Stimulated activated CD8-positive, alpha-beta memory T cell treated with anti-CD3 and anti-CD28 coated beads, Interleukin-12 subunit alpha, Interleukin-12 subunit beta, amount 100 ng/mL, for 1 hour (primary cell): ENCODE data around the gene ADGRG3.

Source experiments
- DNase-seq: peaks from one replicate; pipeline ENCODE4 v3.0.0-alpha.2; 2020; ENCODE audit warnings: low read depth

ADGRG3 gene

DNA sequence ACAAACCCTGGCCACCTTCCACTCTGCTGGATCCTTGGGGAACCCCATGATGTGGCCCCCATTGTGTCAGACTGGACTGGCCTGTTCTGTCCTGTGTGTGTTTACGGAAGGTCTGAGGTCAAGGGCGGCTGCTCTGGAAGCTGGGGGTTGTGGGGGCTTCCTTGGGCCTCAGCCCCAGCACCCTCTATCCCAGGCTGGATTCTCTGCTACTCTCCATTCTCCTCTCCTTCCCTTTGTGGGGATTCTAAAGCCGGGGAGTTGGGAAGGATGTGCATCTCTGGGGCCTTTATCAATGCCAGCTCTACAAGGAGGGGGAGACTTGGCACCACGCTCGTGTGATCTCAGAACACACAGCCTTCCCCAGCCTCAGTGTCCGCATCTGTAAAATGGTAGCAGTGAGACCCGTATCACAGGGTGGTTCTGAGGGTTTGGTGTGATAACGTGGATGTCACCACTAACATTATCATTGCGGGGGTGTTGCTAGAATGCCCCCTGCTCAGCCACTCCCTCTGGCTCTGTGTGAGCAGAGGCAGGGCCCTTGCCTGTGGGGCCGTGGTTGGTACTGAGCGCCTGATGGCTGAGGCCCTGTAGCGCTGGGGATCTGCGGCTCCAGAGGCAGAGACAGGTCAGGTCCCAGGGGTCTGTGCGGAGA lies 21.6 kb upstream of the ADGRG3 start:
- no peak for DNase-seq

DNA sequence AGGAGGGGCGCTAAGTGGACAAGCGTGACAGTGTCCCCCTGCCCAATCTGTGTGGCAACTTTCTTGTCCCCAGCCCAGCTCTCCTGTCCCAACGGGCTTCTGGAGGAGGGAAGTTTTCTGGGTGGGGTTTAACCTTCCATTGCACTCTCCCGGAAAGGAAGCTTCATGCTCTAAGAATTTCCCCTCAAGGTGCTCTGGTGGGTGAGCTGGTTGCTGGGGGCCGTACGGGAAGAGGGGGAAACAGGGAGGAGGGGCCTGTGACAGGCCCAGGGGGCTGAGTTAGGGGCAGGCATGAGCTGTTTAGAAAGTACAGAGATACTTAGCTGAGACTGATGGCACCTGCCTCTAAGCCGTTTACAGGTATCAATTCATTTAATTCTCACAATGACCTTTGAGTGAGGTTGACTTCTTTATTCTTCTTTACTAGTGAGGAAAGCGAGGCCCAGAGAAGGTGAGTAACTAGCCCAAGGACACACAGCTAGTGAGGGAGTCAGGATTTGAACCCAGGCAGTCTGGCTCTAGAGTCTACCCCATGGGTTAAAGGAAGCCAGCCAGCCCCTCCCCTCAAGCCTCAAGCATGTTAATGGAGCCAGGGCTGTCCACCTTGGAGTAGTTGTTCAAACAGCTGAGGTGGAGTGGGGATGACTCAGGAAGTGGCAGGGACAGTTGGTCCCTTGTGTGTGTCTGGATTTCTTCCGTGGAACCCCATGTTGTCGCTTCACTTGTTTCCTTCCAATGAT lies 20.8 kb upstream of the ADGRG3 start:
- DNase-seq, result no peak

DNA sequence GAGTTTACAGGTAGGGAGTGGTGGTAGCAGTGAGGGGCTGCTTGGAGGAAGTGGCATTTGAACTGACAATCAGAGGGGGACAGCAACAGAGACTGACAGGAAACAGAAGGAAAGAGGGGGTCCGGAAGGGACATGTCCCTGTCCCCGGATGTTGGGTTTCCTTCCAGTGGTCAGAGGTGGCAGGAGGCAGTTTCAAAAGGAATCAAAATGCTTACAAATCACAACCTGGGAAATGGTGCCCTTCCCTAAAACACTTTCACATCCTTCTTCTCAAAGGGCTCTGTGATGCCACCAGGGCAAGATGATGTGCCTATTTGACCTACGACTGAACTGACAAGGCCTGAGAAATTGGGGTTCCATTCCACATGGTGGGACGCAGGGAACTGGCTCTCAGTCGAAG lies 20.0 kb upstream of the ADGRG3 start:
- DNase-seq, result no peak

DNA sequence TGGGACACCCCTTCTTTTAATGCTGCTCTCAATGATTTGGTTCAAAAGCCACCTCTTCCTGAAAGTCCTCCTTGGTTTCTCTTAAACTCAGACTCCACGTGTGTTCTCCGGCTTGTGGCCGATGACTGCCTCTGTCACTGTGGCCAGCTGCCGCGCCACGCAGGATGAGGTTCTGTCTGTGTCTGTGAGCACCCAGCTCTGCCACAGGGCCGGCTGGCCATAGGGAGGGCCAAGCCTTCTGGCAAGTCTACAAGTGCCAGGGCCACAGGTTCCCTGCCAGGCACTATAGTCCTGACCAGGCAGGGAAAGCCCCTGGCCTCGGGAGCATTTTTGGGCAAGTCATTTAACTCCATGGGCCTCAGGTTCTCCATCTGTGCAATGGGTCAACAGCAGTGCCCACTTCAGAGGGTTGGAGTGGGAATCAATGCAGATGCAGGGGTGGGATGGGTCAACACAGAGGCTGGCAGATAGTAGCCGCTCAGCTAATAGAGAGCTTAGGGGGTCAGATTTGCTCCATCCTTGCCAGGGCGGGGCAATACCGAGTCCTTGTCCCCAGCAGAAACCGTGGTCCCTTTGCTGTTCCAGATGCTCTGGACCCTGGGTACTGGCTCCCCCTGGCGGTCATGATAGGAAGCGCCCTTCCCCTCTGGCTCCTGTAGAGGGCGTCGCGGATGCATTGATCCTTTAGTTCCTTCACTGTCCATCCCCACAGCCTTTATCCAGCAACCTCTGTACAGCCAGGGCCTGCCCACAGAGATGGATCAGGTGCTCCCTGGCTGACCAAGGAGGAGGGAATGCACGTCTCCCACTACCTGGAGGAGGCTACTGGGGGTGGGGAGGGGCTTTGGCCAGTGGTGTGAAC lies 19.3 kb upstream of the ADGRG3 start:
- DNase-seq, result peak; percentile 79

DNA sequence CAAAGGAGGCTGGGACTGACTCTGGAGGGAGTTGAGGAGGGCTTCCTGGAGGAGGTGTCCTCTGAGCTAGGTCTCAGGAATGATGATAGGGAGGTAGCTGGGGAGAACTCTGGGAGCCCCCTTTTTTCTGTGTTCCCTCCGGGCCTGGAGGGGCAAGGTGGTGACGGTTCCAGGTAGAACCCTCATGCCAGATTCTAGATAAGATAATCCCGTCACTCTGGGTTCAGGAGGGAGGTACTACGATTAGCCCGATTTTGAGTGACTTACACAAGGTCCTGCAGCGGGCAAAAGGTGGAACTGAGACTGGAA lies 18.7 kb upstream of the ADGRG3 start:
- no peak for DNase-seq

DNA sequence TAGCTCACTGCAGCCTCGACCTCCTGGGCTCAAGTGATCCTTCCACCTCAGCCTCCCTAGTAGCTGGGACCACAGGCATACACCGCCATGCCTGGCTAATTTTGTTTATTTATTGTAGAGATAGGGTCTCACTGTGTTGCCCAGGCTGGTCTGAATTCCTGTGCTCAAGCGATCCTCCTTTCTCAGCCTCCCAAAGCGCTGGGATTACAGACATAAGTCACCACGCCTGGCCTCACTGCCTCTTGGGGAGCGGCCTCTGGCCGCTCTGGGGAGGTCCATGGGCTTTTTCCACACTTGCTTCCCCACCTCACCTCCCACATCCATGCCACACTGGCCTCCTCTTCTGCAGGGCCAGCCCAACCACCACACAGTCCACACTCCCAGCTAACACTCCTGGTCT lies 18.3 kb upstream of the ADGRG3 start:
- DNase-seq, result no peak

DNA sequence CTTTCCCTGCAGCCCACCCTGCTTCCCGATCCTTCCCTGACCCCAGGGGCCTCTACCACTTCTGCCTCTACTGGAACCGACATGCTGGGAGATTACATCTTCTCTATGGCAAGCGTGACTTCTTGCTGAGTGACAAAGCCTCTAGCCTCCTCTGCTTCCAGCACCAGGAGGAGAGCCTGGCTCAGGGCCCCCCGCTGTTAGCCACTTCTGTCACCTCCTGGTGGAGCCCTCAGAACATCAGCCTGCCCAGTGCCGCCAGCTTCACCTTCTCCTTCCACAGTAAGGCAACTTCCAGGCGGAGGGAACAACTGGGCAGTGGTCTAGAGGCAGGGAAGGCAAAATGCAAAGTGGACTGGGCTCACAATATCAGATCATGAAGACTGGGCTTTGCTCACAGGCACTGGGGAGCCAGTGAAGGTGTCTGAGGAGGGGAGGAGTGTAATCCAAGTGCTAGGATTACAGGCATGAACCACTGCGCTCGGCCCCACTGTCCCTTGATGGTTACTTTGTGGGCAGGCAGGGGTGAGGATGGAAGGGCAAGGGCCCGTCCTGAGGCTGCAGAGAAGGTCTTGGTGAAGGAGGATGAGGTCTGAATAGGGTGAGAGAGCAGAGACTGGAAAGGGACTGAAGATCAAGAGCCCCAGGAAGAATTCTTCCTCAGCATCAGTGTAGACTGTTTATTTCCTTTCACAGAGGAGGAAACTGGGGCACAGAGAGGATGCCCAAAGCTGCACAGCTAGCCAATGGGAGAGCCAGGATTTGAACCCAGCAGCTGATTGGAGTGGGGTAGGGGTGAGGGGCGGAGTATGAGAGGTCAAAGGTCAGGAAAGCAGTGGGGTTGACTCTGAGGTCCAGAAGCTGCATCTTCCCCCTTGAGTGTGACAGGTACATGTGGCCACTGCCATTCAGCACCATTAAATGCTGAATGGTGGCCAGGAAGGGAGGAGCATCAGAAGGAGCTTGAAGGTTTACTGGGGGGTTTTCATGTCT lies 16.5 kb upstream of the ADGRG3 start:
- DNase-seq, result no peak

DNA sequence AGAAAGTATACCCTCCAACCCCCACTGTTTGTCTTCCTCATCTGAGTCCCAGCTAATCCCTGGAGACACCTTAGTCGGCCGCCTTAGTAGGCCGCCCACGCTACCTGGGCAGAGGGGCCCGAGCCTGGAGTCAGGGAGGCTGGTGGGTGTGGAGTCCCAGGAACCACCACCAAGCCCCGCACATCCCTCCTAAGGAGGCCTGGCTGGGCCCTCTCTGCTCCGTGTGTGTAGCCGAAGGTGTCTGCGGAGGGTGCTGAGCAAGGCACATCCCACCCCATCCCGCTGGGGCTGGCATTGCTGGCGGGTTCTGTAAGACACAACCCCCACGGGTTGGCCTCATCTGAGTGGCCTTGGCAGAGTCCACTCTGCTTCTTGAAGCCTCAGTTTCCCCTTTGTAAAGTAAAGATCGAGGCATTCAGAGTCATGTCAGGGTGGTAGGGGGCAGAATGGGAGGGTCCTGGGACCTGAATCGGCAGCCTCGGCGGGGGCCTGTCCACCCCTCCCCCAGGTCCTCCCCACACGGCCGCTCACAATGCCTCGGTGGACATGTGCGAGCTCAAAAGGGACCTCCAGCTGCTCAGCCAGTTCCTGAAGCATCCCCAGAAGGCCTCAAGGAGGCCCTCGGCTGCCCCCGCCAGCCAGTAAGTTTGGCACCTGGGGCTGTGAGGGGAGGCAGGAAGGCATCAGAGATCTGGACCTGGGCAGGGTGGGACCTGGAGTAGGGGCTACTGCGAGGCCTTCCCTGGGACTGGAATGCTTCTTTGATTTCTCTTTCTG lies 15.2 kb upstream of the ADGRG3 start:
- DNase-seq, result no peak

DNA sequence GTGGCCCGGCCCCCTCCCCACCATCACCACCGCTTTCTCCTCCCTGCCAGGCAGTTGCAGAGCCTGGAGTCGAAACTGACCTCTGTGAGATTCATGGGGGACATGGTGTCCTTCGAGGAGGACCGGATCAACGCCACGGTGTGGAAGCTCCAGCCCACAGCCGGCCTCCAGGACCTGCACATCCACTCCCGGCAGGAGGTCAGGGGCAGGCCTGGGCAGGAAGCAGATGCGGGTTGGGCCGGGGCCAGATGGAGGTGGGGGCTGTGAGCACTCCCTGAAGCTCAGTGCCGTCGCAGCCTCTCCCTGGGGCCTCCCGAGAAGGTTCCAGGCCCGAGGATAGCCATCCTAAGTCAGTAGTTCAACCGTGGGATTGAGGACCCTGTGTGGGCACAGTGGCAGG lies 14.2 kb upstream of the ADGRG3 start:
- no peak for DNase-seq

DNA sequence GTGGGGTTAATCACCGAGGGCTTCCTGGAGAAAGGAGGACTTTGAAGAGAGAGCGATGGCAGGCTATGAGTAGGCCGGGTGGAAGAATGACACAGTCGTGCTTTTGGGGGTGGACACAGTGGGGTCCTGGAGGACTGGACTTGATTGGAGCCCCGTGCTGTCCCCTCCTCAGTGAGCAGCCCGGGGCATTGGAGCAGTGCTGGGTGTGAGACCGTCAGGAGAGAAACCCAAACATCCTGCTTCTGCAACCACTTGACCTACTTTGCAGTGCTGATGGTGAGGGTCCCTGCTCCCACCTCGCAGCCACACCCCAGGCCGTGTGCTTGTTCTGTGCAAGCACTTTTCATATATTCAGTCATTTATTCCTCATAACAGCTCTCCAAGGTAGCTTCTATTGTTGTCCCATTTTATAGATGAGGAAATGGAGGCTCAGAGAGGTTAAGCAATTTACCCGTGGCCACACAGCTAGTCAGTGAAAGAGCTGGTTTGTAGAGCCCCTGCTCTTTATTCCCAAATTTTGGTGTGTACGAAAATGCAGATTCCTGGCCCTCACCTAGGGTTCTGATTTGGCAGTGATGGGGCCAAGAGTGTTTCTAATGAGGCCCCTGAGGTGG lies 11.7 kb upstream of the ADGRG3 start:
- no peak for DNase-seq

DNA sequence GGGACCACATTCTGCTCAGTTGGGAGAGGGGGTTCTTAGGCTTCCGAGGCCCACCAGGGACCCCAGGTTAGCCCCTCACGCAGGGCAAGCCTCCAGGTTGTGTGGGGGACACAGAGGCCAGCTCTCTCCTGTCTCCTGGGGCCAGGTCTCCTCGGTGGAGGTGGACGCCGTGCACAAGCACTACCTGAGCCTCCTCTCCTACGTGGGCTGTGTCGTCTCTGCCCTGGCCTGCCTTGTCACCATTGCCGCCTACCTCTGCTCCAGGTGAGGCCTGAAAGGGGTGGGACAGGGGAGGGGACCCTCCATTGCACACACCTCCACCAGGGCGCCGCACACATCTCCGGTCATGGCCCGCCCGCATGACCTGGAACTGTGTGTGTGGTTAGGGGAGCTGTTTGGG lies 10.9 kb upstream of the ADGRG3 start:
- DNase-seq, result no peak

DNA sequence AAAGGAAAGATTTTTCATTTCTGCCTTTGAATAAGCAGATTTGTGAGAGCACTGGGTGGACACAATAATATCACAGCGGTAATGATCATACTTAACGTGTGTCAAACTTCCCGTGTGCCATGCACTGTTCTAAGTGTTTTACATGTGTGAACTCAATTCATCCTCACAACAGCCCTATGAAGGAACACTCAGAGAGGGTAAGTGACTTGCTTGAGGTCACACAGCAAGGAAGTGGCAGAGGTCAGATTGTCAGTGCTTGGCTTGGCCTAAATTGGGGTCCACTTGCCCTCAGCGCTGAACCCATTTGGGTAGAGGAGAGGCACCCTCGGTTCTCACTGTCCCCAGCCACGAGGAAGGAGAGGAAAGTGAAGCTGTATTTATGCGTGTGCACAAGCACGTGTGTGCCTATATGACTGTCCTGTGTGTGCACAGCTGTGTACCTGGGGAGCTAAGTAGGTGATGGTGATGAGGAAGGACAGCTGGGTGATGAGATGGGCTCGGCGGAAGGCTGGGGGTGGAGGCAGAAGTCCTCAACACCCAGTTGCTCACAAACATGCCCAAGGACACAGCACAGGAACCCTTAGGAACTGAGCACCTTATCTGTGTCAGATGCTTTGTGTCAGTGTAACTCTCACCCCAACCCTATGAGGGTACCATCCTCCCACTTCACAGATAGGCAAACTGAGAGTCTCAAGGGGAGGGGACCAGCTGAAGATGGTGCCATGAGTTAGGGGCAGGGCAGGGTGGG lies 9.8 kb upstream of the ADGRG3 start:
- no peak for DNase-seq

DNA sequence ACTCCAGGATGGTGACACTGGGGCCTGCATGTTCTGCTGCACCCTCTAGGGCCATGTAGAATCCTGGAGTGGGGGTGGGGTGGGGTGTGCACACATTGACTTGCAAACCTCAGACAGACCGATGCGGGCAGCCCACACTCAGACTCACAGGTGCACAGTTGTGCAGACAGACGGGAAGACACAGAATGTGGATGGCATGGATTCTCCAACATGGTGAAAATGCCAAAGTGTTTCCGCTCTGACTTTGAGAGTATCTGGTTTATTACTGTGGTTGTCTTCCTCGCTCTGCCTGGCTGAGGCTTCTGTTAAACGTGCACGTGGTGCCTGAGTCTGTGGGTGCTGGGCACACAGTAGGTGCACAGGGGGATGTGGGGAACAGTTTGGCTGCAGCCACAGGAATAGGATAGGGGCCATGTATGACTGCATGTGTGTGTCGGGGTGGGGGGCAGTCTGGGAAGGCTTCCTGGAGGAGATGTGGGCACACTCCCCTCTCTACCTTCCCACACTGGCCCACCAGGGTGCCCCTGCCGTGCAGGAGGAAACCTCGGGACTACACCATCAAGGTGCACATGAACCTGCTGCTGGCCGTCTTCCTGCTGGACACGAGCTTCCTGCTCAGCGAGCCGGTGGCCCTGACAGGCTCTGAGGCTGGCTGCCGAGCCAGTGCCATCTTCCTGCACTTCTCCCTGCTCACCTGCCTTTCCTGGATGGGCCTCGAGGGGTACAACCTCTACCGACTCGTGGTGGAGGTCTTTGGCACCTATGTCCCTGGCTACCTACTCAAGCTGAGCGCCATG lies 9.0 kb upstream of the ADGRG3 start:
- no peak for DNase-seq

DNA sequence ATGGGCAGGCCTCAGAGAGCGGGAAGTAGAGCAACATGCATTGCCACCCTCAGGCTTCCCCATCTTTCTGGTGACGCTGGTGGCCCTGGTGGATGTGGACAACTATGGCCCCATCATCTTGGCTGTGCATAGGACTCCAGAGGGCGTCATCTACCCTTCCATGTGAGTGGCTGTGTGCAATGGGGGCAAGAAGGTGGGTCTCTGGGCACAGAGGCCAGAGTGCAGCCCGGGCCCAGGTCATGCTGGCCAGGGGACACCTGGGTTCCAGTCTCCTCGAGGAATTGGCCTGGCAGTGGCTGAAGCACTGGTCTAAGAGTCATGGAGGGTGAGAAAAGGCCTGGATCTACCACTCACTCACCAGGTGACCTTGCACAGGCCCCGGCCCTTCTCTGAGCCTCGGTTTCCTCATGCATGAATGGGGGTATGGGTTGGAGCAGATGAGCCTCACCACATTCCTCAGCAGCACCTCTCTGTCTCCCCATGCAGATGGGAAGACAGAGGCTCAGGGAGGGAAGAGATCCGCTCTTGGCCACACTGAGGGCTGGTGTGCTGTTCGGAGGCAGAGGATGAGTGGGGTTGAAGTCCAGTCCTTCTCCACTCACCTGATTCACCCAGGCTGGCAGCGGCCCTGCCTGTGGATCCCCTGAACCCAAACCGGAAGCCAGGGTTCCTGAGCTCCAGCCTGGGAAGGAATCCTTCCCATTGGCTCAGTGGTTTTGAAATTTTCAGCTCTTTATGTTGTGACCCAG lies 7.2 kb upstream of the ADGRG3 start:
- no peak for DNase-seq

DNA sequence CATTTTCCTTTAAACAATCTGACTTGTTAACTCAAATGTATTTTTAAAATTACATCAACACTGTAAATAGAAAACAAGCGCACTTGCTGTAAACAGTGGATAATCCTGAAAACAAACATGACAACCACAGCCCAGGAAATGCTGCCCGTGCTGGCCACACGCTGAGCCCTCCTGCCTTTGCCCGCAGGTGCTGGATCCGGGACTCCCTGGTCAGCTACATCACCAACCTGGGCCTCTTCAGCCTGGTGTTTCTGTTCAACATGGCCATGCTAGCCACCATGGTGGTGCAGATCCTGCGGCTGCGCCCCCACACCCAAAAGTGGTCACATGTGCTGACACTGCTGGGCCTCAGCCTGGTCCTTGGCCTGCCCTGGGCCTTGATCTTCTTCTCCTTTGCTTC lies 6.6 kb upstream of the ADGRG3 start:
- DNase-seq, result no peak

DNA sequence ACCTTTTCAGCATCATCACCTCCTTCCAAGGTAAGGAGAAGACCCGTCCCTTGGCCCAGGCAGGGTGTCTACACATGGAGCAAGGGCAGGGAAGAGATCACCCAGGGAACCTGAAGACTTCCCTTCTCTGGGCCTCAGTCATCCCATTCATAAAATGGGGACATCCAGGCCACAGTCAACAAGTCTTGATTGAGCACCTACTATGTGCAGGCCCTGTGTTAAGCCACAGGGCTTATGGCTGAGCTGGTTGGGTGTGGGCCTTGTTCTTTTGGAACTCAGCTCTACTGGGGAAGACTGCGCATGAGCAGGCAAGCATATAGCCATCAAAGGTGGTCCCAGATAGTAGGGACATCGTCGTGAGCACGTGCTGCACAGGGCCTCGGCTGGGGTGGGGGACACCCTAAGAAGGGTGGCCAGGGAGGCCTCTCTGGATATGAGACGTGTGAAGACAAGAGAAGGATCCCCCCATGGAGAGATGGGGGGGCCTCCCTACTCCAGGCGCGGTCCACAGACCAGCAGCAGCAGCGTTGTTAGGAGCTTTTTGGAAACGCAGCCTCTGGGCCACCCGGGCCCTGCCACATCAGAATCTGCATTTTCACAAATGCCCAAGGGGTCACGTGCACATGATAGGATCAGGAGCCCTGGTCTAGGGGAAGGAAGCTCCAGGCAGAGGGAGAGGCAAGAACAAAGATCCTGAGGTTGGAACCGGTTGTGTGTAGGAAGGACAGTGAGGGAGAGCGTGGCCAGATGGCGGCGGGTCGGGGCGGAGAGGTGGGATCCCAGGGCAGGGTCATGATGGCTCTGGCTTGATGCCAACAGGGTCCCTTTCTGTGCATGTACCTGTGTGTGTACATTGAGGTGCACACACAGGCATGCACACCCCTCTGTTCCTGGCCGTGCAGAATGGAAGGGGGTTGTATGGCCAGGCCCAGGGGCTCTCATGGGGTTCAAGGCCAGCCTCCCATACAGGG lies 5.9 kb upstream of the ADGRG3 start:
- no peak for DNase-seq

DNA sequence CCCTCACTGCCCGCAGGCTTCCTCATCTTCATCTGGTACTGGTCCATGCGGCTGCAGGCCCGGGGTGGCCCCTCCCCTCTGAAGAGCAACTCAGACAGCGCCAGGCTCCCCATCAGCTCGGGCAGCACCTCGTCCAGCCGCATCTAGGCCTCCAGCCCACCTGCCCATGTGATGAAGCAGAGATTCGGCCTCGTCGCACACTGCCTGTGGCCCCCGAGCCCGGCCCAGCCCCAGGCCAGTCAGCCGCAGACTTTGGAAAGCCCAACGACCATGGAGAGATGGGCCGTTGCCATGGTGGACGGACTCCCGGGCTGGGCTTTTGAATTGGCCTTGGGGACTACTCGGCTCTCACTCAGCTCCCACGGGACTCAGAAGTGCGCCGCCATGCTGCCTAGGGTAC lies 4.7 kb upstream of the ADGRG3 start:
- DNase-seq, result no peak
